Neural cell (in vitro differentiated cells): ENCODE results near the gene ZGLP1. TPM values are rescaled to one million over a fixed set of nuclear protein-coding genes. Genes with fewer than 3 reads are reported as not detected.

ENCODE experiments used
- H2AFZ ChIP-seq: fragments of 200-600, 300-800 bp; sonication (generic), shearing (Covaris generic); 2 replicates; pipeline ENCODE4 v1.6.0; 2014; ENCODE audit warnings: low read depth, mild to moderate bottlenecking, antibody characterized with exemption, low read length, moderate library complexity
- H3F3A ChIP-seq: fragments of 200-600 bp; shearing (Covaris generic); 2 replicates; pipeline ENCODE4 v1.6.1; 2016; ENCODE audit warnings: mild to moderate bottlenecking, moderate library complexity, mixed read lengths, antibody characterized with exemption, low read length; ENCODE audit not compliant: insufficient read depth, poor library complexity, severe bottlenecking
- H3K27ac ChIP-seq: fragments of 200-600, 300-800 bp; sonication (generic), shearing (Covaris generic); 2 replicates; pipeline ENCODE4 v1.5.1; 2014; ENCODE audit warnings: mild to moderate bottlenecking, low read length, moderate library complexity
- H3K27me3 ChIP-seq: fragments of 300-800, 200-600 bp; sonication (generic), shearing (Covaris generic); 2 replicates; pipeline ENCODE4 v1.6.0; 2014; ENCODE audit warnings: mild to moderate bottlenecking, low read depth, low read length, moderate library complexity; ENCODE audit not compliant: insufficient read depth
- H3K36me3 ChIP-seq: fragments of 300-800, 200-600 bp; sonication (generic), shearing (Covaris generic); 2 replicates; pipeline ENCODE4 v1.5.1; 2014; ENCODE audit warnings: mild to moderate bottlenecking, antibody characterized with exemption, low read length, moderate library complexity; ENCODE audit not compliant: insufficient read depth
- H3K4me2 ChIP-seq: fragments of 300-800, 200-600 bp; sonication (generic), shearing (Covaris generic); 2 replicates; pipeline ENCODE4 v1.6.0; 2014; ENCODE audit warnings: mild to moderate bottlenecking, low read length
- H3K4me3 ChIP-seq: fragments of 300-800, 200-600 bp; sonication (generic), shearing (Covaris generic); 2 replicates; pipeline ENCODE4 v1.5.1; 2014; ENCODE audit warnings: mild to moderate bottlenecking, low read length, moderate library complexity
- H3K79me2 ChIP-seq: fragments of 200-600 bp; shearing (Covaris generic); replicated peaks from 2 replicates; pipeline ENCODE4 v1.6.0; 2014; ENCODE audit warnings: mild to moderate bottlenecking, low read length, moderate library complexity; ENCODE audit not compliant: insufficient read depth
- H3K9ac ChIP-seq: fragments of 300-800, 200-600 bp; sonication (generic), shearing (Covaris generic); 2 replicates; pipeline ENCODE4 v1.6.1; 2016; ENCODE audit warnings: mild to moderate bottlenecking, low read length, mixed read lengths
- H3K9me2 ChIP-seq: fragments of 200-600 bp; shearing (Covaris generic); 2 replicates; pipeline ENCODE4 v1.6.1; 2016; ENCODE audit warnings: mild to moderate bottlenecking, low read length, mixed read lengths; ENCODE audit not compliant: insufficient read depth
- H3K9me3 ChIP-seq: fragments of 200-600, 300-800 bp; sonication (generic), shearing (Covaris generic); 2 replicates; pipeline ENCODE4 v1.6.1; 2016; ENCODE audit warnings: mild to moderate bottlenecking, mixed run types, low read length, moderate library complexity, mixed read lengths
- H4K20me1 ChIP-seq: fragments of 200-600 bp; shearing (Covaris generic); 2 replicates; pipeline ENCODE4 v1.6.1; 2016; ENCODE audit warnings: mild to moderate bottlenecking, mixed run types; ENCODE audit not compliant: insufficient read depth
- CTCF ChIP-seq: fragments of 450-650 bp; IDR thresholded peaks from 2 replicates; pipeline ENCODE4 v1.5.1; 2014; ENCODE audit warnings: antibody characterized with exemption, mild to moderate bottlenecking, moderate library complexity; ENCODE audit not compliant: poor library complexity, severe bottlenecking
- EP300 ChIP-seq: fragments of 450-650 bp; conservative IDR thresholded peaks from 2 replicates; pipeline ENCODE4 v1.6.1; 2014; ENCODE audit warnings: antibody characterized with exemption, mild to moderate bottlenecking, moderate library complexity; ENCODE audit not compliant: poor library complexity, severe bottlenecking
- EZH2 ChIP-seq: fragments of 200-600, 300-800 bp; shearing (Covaris generic), sonication (generic); IDR thresholded peaks from 2 replicates; pipeline ENCODE4 v1.6.1; 2014; ENCODE audit warnings: antibody characterized with exemption, low read length, borderline replicate concordance, mild to moderate bottlenecking; ENCODE audit not compliant: insufficient read depth, poor library complexity, severe bottlenecking
- MXI1 ChIP-seq: fragments of 450-650 bp; conservative IDR thresholded peaks from 2 replicates; pipeline ENCODE4 v1.6.1; 2014; ENCODE audit warnings: antibody characterized with exemption, mild to moderate bottlenecking; ENCODE audit not compliant: poor library complexity, severe bottlenecking
- POLR2AphosphoS5 ChIP-seq: IDR thresholded peaks from 2 replicates; pipeline ENCODE4 v1.6.1; 2012
- RAD21 ChIP-seq: fragments of 450-650 bp; conservative IDR thresholded peaks from 2 replicates; pipeline ENCODE4 v1.6.1; 2014; ENCODE audit warnings: antibody characterized with exemption, mild to moderate bottlenecking, moderate library complexity
- REST ChIP-seq: IDR thresholded peaks from 2 replicates; pipeline ENCODE4 v1.6.1; 2012; ENCODE audit warnings: borderline replicate concordance
- SMC3 ChIP-seq: fragments of 450-650 bp; conservative IDR thresholded peaks from 2 replicates; pipeline ENCODE4 v1.6.1; 2014; ENCODE audit warnings: antibody characterized with exemption, mild to moderate bottlenecking, moderate library complexity; ENCODE audit not compliant: poor library complexity
- TAF1 ChIP-seq: IDR thresholded peaks from 2 replicates; pipeline ENCODE4 v1.6.1; 2012; ENCODE audit warnings: low read depth
- polyA plus RNA-seq: library from polyadenylated mRNA; depleted of rRNA; stranded (reverse); fragments of >200 nt; gene quantifications from 2 replicates; pipeline ENCODE4 v1.2.3, GENCODE V29; 2014

Gene ZGLP1
- polyA plus RNA-seq, 1 donor from 2014 or later = 22.8 TPM

- no peak for TF ChIP-seq CTCF
- TF ChIP-seq EP300 = no peak
- TF ChIP-seq REST = no peak
- no peak for TF ChIP-seq MXI1
- no peak for TF ChIP-seq RAD21
- no peak for TF ChIP-seq TAF1
- TF ChIP-seq SMC3 = no peak
- no peak for TF ChIP-seq POLR2AphosphoS5
- no peak for TF ChIP-seq EZH2
- Histone ChIP-seq H3K36me3 (no peaks in the 10 kb centered on the region), H3F3A (no peaks in the 10 kb centered on the region), H2AFZ (no peak overlapping the region), H3K9me3 (no peaks in the 10 kb centered on the region), H3K4me2 (no peak overlapping the region), H4K20me1 (no peaks in the 10 kb centered on the region), H3K4me3 (no peak overlapping the region), H3K79me2 (no peaks in the 10 kb centered on the region), H3K9ac (no peak overlapping the region), H3K27me3 (peaks cover 86% of the 10 kb centered on the region), H3K27ac (no peak overlapping the region), H3K9me2 (no peaks in the 10 kb centered on the region)
Measured at GRCh38 chr19:10293637-10294367, 15.8 kb downstream of the ZGLP1 start.

GRCh38 chr19:10292789-10293636 is 16.6 kb downstream of the ZGLP1 start:
- Histone ChIP-seq H4K20me1 (no peaks in the 10 kb centered on the region), H3K79me2 (no peaks in the 10 kb centered on the region), H3K9me2 (no peaks in the 10 kb centered on the region), H3F3A (no peaks in the 10 kb centered on the region), H3K36me3 (no peaks in the 10 kb centered on the region), H3K9ac (no peak overlapping the region), H3K27ac (no peak overlapping the region), H3K9me3 (no peaks in the 10 kb centered on the region), H2AFZ (no peak overlapping the region), H3K27me3 (peaks cover 94% of the 10 kb centered on the region), H3K4me2 (no peak overlapping the region), H3K4me3 (peak overlapping the region; percentile 66)
- TF ChIP-seq RAD21 (no peak), TAF1 (no peak), REST (no peak), EP300 (no peak), CTCF (no peak), POLR2AphosphoS5 (no peak), MXI1 (no peak), EZH2 (no peak), SMC3 (no peak)
